HG02943 (cell line): ENCODE results near the gene ALOX12.
"Not testable (repeated sequence)": the region's sequence is repeated elsewhere in the genome, so short reads cannot be mapped to it uniquely, and the experiment has no call there.

Experiments used
- ATAC-seq: cut with Tn5 transposase; IDR thresholded peaks from one replicate; pipeline ENCODE4 v1.9.1; 2021; ENCODE audit warnings: mild to moderate bottlenecking, low read depth, moderate library complexity; ENCODE audit not compliant: unreplicated experiment

The ALOX12 gene

DNA sequence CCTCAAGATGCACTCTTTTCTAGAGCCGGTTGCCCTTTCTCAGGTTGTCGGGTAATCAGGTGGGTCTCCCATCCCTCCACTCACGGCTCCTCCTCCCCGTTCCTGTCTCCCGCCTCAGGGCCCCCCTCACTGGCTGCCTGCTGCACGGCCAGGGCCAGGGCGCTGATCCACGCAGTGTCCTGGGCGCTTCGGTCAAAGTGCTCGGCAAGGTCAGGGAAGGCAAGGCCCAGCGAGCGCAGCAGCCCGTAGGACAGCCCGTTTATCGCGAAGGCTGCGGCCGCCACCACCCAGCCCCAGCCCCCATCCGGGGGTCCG, 47.3 kb downstream of the ALOX12 start:
- ATAC-seq, result no peak

DNA sequence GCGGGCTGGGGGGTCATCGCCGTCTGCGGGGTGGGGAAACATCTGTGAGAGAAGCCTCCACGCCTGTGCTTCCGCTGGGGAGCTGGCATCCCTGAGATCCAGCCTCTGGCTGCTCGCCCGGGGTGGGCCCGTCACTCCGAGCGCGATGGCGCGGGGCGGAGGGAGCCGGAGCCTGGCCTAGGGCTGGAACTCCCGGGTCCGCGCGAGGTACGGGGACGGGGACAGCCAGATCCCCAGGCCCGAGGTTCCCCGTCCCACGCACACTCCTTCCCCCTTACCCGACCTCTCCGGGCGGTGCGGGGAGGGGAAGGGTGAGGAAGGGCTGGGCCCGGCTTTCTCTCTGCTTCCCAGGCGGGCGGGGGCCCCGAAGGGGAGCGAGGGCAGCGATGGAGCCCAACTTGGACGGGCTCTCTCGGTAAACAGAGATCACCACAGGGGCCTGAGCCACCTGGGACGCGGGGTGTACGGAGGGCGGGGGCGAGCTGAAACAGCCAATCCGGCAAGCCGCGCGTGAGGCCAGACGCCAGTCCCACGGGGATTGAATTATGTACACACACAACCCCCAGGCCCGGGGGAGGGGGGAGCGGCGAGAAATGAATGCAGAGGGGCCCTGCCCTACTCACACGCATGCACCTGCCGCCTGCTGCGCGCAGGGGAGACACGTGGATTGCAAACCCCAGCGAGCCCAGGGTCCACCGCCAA, 47.8 kb downstream of the ALOX12 start, which contains the start of gene SLC16A11:
Gene SLC16A11, minus strand, starts transcription at position 596 of the 702 bp plus-strand sequence. Its CDS starts 579 bp downstream, at position 17.
- ATAC-seq, result no peak

DNA sequence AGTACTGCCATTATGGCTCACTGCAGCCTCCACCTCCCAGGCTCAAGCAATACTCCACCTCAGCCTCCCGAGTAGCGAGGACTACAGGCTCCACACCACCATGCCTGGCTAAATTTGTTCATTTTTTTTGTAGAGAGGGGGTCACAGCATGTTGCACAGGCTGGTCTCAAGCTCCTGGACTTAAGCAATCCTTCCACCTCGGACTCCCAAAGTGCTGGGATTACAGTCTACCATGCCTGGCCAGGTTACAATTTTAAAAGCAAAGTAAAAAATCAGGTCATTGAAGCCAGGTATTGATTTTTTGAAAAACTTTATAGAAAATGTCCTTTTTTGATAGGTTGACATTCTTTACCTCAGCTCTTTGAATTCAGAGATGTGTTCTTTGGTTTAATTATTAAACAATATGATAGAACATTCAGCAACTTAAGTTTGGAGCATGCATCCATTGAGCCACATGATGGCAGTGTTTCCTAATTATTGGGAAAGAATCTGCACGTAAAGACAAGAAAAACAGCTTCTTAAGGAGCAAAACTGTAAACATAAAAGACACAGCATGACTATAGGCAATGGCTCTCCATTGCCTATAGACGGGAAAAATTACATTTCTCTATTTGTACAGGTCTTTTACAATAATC, 49.8 kb downstream of the ALOX12 start:
- no peak for ATAC-seq

DNA sequence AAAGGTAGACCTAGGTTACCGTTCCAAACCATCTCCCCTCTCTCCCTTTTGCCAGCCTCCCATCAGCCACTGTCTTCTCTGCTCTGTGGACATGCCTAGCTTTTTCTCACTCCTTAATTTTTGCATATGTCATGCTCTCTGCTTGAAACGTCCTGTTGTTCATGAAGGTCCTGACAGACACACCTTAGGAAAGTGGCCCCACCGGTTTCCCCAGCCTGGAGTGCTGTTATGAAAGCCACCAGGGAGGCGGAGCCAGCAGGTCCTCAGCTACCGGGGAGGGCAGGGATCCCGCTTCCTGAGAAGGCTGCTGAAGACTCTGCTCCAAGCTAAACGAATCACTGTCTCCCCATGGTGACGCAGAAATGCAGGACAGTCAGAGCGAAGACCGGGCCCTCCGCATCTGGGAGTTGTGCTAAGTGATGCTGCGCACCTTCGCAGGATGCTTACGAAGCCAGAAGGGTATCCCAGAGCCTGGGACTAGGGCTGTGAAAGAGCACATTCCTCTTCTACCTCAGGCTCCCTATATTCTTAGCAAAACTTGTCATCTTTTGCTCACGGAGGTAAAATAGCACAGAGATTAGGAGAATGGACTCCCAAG, 50.4 kb downstream of the ALOX12 start:
- ATAC-seq, result no peak

DNA sequence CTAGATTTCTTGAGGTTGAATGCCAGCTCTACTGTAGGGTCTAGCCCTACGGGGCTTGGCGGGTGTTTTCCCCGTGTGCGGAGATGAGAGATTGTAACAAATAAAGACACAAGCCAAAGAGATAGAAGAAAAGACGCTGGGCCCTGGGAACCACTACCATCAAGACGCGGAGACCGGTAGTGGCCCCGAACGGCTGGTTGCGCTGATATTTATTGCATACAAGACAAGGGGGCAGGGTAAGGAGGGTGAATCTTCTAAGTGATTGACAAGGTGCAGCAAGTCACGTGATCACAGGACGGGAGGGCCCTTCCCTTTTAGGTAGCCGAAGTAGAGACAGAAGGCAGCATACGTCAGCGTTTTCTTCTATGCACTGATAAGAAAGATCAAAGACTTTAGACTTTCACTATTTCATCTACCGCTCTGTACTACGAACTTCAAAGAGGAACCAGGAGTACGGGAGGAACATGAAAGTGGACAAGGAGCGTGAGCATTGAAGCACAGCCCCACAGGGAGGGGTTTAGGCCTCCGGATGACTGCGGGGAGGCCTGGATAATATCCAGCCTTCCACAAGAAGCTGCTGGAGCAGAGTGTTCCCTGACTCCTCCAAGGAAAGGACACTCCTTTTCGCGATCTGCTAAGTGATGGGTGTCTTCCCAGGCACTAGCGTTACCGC, 51.0 kb downstream of the ALOX12 start:
- not testable (repeated sequence) for ATAC-seq

DNA sequence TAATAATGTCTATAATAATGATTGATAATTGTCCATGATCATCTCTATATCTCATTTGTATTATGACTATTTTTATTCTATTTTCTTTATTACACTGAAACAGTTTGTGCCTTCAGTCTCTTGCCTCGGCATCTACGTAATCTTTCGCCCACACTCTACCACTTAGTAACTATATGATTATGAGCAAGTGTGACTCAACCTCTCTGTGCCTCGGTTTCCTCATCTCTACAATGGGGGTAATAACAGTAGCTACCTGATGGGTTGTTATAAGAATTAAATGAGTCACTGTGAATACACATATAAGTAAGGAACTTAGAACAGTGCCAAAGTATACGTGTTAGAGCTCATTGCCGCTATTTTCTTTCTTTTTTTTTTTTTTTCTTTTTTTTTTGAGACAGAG, 51.7 kb downstream of the ALOX12 start:
- no peak for ATAC-seq

DNA sequence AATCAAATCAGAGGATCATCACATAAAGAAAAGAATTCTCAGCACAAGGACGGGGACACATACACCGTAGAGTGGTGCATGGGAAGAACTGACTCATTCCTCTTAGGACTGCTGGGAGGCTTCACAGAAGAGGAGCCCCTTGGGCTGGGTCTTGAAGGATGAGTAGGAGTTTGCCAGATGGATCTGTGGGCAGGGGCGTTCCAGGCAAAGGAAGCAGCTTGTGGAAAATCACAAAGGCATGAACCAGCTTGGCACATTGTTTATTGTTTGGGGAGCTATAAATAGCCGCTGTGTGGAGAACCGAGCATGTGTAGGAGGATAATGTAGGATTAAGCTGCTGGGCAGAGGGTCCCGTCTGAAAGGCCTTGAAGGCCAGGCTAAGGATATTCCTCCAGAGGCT, 53.1 kb downstream of the ALOX12 start:
- ATAC-seq, result no peak

DNA sequence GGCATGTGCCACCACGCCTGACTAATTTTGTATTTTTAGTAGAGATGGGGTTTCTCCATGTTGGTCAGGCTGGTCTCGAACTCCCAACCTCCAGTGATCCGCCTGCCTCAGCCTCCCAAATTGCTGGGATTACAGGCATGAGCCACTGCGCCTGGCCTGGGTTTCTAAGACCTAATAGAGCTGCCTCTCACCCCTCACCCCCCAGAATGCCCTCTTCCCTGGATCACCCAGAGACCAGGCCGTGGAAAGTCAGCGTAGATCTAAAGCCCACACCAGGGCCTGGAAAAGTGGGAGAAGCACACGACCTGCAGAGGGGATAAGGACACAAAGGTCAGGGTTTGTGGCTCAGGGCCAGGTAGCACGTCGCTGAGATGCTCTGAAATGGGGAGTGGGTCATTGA, 54.7 kb downstream of the ALOX12 start:
- not testable (repeated sequence) for ATAC-seq

DNA sequence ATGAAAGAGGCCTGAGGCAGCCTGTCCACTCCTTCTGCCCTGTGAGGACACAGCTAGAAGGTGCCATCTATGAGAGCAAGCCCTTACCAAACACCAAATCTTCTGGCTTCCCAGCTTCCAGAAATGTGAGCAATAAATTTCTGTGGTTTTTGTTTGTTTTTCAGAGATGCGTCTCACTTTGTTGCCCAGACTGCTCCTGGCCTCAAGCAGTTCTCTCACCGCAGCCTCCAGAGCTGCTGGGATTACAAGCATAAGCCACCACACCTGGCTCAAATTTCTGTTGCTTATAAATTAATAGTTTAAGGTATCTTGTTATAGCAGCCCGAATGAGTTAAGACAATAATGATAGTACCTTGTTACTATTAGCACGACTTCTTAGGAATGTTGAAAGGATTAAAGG, 60.5 kb downstream of the ALOX12 start:
- no peak for ATAC-seq

DNA sequence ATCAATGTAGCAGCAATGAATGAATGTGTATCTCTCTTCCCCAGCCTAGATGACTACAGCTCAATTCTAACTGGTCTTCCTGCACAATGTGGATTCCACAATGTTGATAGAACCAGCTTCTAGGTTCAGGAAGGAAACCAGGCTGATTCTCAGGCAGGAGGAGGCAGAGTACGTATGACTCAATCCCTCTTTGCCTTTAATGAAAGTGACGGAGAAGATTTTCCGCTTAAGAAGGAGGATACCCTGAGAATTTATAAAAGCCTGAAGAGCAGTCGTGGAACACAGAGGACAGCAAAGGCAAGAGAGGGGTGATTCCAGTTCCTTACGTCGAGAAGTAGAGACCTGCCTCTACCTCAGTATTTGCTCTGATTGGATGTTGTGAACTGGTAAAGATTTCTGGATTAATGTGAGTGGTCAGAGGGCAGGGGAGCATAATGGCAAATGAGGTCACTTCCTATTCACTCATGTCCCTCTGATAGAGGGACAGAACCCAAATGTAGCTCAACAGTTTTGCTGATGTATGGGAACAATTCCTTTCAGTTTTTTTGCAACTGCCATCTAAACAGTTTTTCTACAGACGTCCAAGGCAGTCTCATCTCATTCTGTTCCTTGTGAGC, 63.1 kb downstream of the ALOX12 start:
- ATAC-seq, result no peak
